Esophagus muscularis mucosa (tissue), 4 donors: ENCODE data around the gene CARNS1. TPM values are rescaled to one million over a fixed set of nuclear protein-coding genes. Genes with fewer than 3 reads are reported as not detected.
A peak's percentile ranks its signal among the peaks of the same experiment; 100 is the strongest.

Source experiments
- DNase-seq: peaks from one replicate; pipeline ENCODE4 v3.0.0-alpha.2; 2017; ENCODE audit errors: extremely low spot score
- H3K27ac ChIP-seq, 4 donors: fragments of 200-600 bp; sonication (generic); replicated peaks in 1 of 4; 1 replicate in 3 of 4; 2 replicates in 1 of 4; pipeline ENCODE4 v1.5.1; 2016 to 2019; ENCODE audit warnings: mild to moderate bottlenecking in 1 of 4
- H3K27me3 ChIP-seq, 4 donors: fragments of 200-600 bp; sonication (generic); one replicate each; pipeline versions ENCODE4 v1.5.1 to v1.6.0; 2016 to 2019
- H3K36me3 ChIP-seq, 4 donors: fragments of 200-600 bp; sonication (generic); one replicate each; pipeline ENCODE4 v1.5.1; 2016 to 2019
- H3K4me1 ChIP-seq, 4 donors: fragments of 200-600 bp; sonication (generic); one replicate each; pipeline ENCODE4 v1.5.1; 2016 to 2019
- H3K4me3 ChIP-seq, 4 donors: fragments of 200-600 bp; sonication (generic); 1 replicate in 2 of 4; 2 replicates in 2 of 4; pipeline ENCODE4 v1.5.1; 2016 to 2019; ENCODE audit warnings: mild to moderate bottlenecking in 4 of 4, moderate library complexity in 1 of 4
- H3K9me3 ChIP-seq, 4 donors: fragments of 200-600 bp; sonication (generic); 1 replicate in 3 of 4; 2 replicates in 1 of 4; pipeline ENCODE4 v1.5.1; 2016 to 2019
- CTCF ChIP-seq, 3 experiments: fragments of 200-600 bp in 2 of 3; fragments of 450-650 bp in 1 of 3; sonication (generic) in 2 of 3; IDR thresholded peaks; one replicate each; pipeline ENCODE4 v1.5.1; 2017 to 2019; ENCODE audit warnings: antibody characterized with exemption in 3 of 3, mild to moderate bottlenecking in 2 of 3, moderate library complexity in 1 of 3
- EP300 ChIP-seq: sonication (generic); formaldehyde crosslinking; IDR thresholded peaks from one replicate; pipeline ENCODE4 v1.6.1; 2017; ENCODE audit warnings: antibody characterized with exemption
- POLR2A ChIP-seq: fragments of 450-650 bp; IDR thresholded peaks from one replicate; pipeline ENCODE4 v1.6.1; 2017; ENCODE audit warnings: antibody characterized with exemption, moderate library complexity, mild to moderate bottlenecking, low read depth
- POLR2AphosphoS5 ChIP-seq, 2 donors: sonication (generic); formaldehyde crosslinking; IDR thresholded peaks; one replicate each; pipeline ENCODE4 v1.6.1; 2017; ENCODE audit warnings: antibody characterized with exemption in 2 of 2
- WGBS: methylation state at CpG from one replicate; pipeline ENCODE4 v1.1.5; 2018; 5-methylcytosine and 5-hydroxymethylcytosine counted together
- intact Hi-C: fragments of 100-400 bp; cut with DNase I; formaldehyde crosslinking; loops from one replicate; pipeline ENCODE4 v1.15.1; 2023
- total RNA-seq, 4 donors: library from RNA; depleted of rRNA; stranded (reverse); fragments of >200 nt; gene quantifications; one replicate each; pipeline versions ENCODE4 v1.1.0 to v1.2.1, GENCODE V29; 2016

CARNS1 gene
- total RNA-seq, 4 donors from 2014 or later, result 0.83 to 1.9 (median 1.2) TPM

DNA sequence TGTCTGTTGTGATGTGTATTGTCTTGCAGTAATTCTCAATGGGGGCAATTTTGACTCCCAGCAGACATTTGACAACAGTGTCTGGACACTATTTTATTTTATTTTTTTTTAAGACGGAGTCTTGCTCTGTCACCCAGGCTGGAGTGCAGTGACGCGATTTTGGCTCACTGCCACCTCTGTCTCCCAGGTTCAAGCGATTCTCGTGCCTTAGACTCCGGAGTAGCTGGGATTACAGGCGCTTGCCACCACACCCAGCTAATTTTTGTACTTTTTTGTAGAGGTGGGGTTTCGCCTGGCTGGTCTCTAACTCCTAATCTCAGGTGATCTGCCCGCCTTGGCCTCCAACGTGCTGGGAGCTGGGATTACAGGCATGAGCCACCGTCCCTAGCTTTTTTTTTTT lies 14.2 kb downstream of the CARNS1 start:
- peaks cover 21 to 31% (median 26%) of the 10 kb centered on the region in 4 donors for H3K4me1 ChIP-seq
- H3K27ac ChIP-seq, result no peak overlapping the region
- H3K9me3 ChIP-seq, result no peaks in the 10 kb centered on the region
- 77% methylated on average over 11 of the region's 11 CpGs for WGBS
- intact Hi-C loops, result no loop called here
- no peak for TF ChIP-seq POLR2AphosphoS5 (IDR thresholded peaks at IDR 0.05)
- no peak for TF ChIP-seq POLR2A
- no peak for TF ChIP-seq EP300
- TF ChIP-seq CTCF (IDR thresholded peaks at IDR 0.05), result no peak
- DNase-seq, result no peak
- peak overlapping the region in 1 of 4 donors; percentile 82 for H3K4me3 ChIP-seq
- H3K27me3 ChIP-seq, result no peaks in the 10 kb centered on the region
- peaks cover 27 to 56% (median 48%) of the 10 kb centered on the region in 4 donors for H3K36me3 ChIP-seq

DNA sequence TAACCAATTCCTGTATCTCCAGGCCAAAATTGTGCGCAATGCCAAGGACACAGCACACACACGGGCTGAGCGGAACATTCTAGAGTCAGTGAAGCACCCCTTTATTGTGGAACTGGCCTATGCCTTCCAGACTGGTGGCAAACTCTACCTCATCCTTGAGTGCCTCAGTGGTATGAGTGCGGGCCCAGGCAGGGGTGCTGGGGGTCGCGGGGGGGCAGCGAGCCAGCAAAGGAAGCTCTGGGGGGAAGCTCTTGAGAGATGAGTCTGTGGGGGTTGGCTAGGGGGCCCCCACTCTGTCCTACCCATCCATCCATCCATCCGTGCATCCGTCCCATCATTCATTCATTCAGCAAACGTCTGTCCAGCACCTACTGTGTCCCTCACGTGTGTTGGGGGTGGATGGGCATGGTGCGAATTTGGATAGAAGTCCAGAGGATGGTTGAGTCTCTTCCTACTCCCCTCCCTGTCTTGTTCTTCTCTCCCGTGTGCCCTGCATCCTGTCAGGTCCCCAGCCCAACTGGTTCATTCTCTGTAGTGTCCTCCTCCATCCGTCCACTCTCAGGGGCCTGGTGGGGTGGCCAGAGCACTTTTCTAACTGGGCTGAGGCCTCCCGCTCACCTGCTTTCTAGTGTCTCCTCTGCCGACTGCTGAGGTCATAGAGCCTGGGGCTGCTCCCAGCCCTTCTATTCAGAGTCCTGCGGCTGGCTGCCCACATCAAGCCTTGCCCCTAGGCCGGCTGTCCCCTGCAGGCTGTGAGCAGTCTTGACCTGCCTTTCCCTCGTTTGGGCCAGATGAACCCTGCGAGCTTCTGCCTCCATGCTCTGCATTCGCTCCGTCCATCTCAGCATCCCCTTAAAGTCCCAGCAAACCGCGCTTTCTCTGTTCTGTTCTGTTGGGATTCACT lies 16.1 kb downstream of the CARNS1 start:
- TF ChIP-seq POLR2AphosphoS5 (IDR thresholded peaks at IDR 0.05), result no peak
- TF ChIP-seq EP300, result no peak
- no peak for TF ChIP-seq POLR2A
- TF ChIP-seq CTCF (IDR thresholded peaks at IDR 0.05), result no peak
- Histone ChIP-seq H3K4me3 (no peak overlapping the region), H3K27me3 (no peaks in the 10 kb centered on the region), H3K36me3 (peaks cover 41 to 72% (median 65%) of the 10 kb centered on the region in 4 donors), H3K4me1 (peaks cover 21 to 49% (median 34%) of the 10 kb centered on the region in 4 donors), H3K27ac (no peak overlapping the region), H3K9me3 (no peaks in the 10 kb centered on the region)
- intact Hi-C loops, result no loop called here
- DNase-seq, result no peak
- 91% methylated on average over 23 of the region's 24 CpGs for WGBS

- intact Hi-C loops, result no loop called here
- 87% methylated on average over 17 of the region's 22 CpGs for WGBS
- no peak for DNase-seq
Measured at GRCh38 chr11:67432655-67433349, 17.3 kb downstream of the CARNS1 start.

More at GRCh38 chr11:67432655-67433349, 17.3 kb downstream of the CARNS1 start:
- peaks cover 41 to 79% (median 71%) of the 10 kb centered on the region in 4 donors for H3K36me3 ChIP-seq
- H3K4me3 ChIP-seq, result no peak overlapping the region
- H3K27ac ChIP-seq, result no peak overlapping the region
- no peaks in the 10 kb centered on the region for H3K9me3 ChIP-seq
- TF ChIP-seq CTCF (IDR thresholded peaks at IDR 0.05) (no peak), POLR2A (no peak), POLR2AphosphoS5 (IDR thresholded peaks at IDR 0.05) (no peak), EP300 (no peak)
- H3K27me3 ChIP-seq, result no peaks in the 10 kb centered on the region
- H3K4me1 ChIP-seq, result peaks cover 15 to 54% (median 32%) of the 10 kb centered on the region in 4 donors
